LNCaP clone FGC (cell line): ENCODE results near the gene BARX2.

Experiments
- DNase-seq: peaks from one replicate; pipeline ENCODE4 v3.0.0-alpha.2; 2011; ENCODE audit warnings: low read depth
- H3K4me3 ChIP-seq: 2 replicates; pipeline ENCODE4 v1.5.1; 2011; ENCODE audit warnings: mild to moderate bottlenecking, low read depth, low read length, control low read depth
- TF ChIP-seq, protein P1 (sequence below): IDR thresholded peaks from 2 replicates; pipeline ENCODE4 v1.5.1; 2012; ENCODE audit warnings: mild to moderate bottlenecking; ENCODE audit not compliant: control insufficient read depth, insufficient read depth; ENCODE audit errors: extremely low read depth

Gene BARX2

DNA sequence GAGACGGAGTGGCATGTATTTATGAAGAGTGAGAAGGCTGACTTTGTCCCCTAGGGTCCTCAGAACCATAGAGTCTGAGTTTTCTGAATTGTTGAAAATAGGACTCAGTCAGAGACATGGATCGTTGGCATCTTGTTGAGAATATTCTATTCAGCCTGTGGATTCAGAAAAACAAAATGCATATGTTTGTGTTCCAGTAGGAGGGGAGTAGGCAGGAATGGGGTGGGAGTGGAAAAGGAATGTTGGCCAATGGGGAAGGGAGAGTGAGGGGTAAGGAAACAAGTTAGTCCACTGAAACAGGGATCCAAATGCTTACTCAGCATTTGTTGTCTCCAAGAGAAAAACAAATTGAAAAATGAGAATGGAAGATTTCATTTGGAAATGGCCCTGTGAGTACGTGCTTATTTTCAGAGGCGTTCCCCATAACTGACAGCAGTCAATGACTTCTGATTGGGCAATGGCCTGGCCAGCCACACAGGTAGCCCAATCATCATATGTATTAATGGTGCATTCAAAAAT lies 14.7 kb downstream of the BARX2 start:
- TF ChIP-seq, protein P1, sequence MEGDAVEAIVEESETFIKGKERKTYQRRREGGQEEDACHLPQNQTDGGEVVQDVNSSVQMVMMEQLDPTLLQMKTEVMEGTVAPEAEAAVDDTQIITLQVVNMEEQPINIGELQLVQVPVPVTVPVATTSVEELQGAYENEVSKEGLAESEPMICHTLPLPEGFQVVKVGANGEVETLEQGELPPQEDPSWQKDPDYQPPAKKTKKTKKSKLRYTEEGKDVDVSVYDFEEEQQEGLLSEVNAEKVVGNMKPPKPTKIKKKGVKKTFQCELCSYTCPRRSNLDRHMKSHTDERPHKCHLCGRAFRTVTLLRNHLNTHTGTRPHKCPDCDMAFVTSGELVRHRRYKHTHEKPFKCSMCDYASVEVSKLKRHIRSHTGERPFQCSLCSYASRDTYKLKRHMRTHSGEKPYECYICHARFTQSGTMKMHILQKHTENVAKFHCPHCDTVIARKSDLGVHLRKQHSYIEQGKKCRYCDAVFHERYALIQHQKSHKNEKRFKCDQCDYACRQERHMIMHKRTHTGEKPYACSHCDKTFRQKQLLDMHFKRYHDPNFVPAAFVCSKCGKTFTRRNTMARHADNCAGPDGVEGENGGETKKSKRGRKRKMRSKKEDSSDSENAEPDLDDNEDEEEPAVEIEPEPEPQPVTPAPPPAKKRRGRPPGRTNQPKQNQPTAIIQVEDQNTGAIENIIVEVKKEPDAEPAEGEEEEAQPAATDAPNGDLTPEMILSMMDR, result no peak

DNA sequence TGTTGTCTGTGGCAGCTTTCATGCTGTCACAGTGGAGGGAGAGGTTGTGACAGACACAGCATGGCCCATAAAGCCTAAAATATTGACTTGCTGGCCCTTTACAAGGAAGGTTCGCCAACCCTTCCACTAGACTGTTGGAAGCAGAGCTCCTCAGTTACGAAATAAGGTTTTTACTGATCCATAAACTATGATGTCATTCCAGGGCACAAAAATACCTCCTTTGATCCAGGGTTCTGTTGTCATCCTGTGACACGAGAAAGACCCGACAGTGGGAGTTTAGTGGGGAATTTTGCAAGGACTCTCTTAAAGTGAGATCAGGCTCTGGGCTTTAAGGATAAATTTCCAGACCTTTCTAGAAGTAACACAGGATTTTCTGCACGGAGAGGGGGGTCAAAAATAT lies 15.7 kb downstream of the BARX2 start:
- no peak for DNase-seq
- H3K4me3 ChIP-seq, result no peak overlapping the region
- TF ChIP-seq, protein P1, result no peak

More for the DNA sequence above, 14.7 kb downstream of the BARX2 start:
- no peak for DNase-seq
- H3K4me3 ChIP-seq, result no peak overlapping the region

DNA sequence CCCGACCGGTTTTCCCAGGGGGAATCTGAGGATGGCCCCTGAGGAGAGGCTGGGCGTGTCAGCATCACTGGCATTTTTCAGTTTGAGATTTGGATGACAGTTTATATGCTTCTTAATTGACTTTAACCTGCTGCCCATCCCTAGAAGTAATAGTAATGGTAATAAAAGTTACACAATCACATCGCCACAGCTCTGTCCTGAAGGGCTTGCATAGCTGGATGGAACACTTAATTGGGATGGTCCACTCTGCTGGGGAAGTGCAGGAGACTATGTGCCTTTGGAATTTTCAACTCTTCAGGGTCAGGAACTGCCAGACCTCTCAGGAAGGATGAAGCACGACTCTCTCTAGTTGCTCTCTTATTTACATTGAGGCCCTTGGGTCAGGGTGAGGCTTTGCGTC lies 16.2 kb downstream of the BARX2 start:
- TF ChIP-seq, protein P1, result no peak
- H3K4me3 ChIP-seq, result no peak overlapping the region

DNA sequence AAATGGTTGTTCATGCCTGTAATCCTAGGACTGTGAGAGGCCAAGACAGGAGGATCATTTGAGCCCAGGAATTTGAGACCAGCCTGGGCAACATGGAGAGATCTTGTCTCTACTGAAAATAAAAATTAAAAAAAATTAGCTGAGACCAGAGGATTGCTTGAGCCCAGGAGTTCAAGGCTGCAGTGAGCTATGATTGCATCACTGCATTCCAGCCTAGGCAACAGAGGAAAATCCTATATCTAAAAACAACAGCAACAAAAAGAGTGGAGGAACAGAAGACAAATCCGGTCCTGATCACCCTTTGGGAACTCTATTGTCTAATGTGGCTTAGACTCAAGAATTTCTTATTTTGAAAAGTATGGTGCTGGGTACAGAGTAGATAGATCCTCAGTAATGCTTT lies 17.3 kb downstream of the BARX2 start:
- no peak overlapping the region for H3K4me3 ChIP-seq
- TF ChIP-seq, protein P1, result no peak

More for the DNA sequence above, 16.2 kb downstream of the BARX2 start:
- no peak for DNase-seq

DNA sequence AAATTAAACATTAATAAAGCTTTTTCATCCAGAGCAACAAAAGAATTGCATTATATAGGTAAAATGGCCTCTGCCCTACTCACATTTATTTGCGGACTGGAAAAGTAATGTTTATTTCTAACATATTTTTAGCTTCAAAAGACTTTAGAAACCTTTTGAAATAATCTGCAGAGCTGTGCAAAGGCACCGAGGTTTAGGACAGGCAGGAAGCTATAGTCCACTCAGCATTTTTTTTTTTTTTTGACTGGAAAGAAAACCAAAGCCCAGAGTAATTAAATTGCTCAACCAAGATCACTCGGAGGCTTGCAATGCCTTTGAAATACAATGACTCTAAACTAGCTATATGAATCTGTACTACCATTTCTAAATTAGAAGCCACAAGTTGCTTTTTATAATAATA lies 19.1 kb downstream of the BARX2 start:
- no peak overlapping the region for H3K4me3 ChIP-seq
- TF ChIP-seq, protein P1, result no peak
- no peak for DNase-seq

More for the DNA sequence above, 17.3 kb downstream of the BARX2 start:
- no peak for DNase-seq

DNA sequence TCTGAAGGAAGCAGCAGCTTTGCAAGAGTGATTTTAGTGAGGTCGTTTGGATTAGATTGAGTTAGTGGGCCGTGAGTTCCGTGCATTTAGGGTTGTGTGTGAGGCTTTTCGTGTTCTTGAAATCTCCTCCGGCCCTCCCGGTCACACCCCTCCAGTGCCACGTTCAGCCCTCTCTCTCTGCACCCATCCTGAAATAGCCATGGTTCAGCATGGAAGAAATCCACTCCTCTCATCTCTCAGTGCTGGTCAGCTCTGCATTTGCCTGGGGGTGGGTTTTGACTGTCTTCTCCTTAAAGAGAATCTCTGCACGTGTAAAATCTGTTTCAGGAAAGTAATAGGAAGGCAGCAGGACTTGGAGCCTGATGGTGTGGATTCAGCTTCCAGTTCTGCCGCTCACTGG lies 19.8 kb downstream of the BARX2 start:
- no peak overlapping the region for H3K4me3 ChIP-seq
- no peak for DNase-seq

DNA sequence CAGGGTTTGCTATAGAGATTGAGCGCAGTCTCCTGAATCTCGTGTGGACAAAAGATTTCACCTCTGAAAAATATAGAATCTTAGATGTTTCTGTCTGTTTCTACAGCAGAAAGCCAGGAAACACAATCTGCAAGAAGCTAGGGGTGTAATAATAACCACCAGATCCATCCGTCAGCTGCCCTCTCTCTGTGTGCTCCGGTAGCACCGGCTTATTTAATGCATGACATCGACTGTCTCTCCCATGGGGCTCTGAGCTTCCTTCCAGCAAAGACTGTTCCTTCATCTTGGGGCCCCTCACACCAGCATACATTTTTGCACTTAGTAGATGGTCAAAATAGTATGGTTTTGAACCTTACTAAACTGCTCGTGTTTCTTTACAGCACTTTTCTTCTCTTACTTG lies 20.2 kb downstream of the BARX2 start:
- TF ChIP-seq, protein P1, result no peak
- H3K4me3 ChIP-seq, result no peak overlapping the region
- no peak for DNase-seq

More for the DNA sequence above, 19.8 kb downstream of the BARX2 start:
- TF ChIP-seq, protein P1, result no peak
